CD14-positive monocyte (primary cell): ENCODE measurements around the gene ZFPM1. TPM values are rescaled to one million over a fixed set of nuclear protein-coding genes. Genes with fewer than 3 reads are reported as not detected.

Experiments used
- DNase-seq, 3 donors: peaks; one replicate each; pipeline ENCODE4 v3.0.0-alpha.2; 2011 to 2022
- H2AFZ ChIP-seq: 2 replicates; pipeline ENCODE4 v1.6.0; 2012; ENCODE audit warnings: mild to moderate bottlenecking, low read depth, low read length, inconsistent platforms; ENCODE audit not compliant: insufficient read depth, poor library complexity, severe bottlenecking
- H3K27ac ChIP-seq, 2 donors: 1 replicate in 1 of 2; 2 replicates in 1 of 2; pipeline ENCODE4 v1.5.1; 2012 to 2013; ENCODE audit warnings: low read length in 2 of 2, control low read depth in 1 of 2, inconsistent platforms in 1 of 2, low read depth in 1 of 2, mild to moderate bottlenecking in 1 of 2
- H3K27me3 ChIP-seq, 2 donors: one replicate each; pipeline versions ENCODE4 v1.6.0 to v1.6.1; 2011 to 2013; ENCODE audit warnings: low read length in 2 of 2; ENCODE audit not compliant: control insufficient read depth in 2 of 2, insufficient read depth in 2 of 2
- H3K36me3 ChIP-seq, 2 donors: replicated peaks in 1 of 2; 1 replicate in 1 of 2; 2 replicates in 1 of 2; pipeline versions ENCODE4 v1.5.1 to v1.6.1; 2012 to 2013; ENCODE audit warnings: low read length in 2 of 2, control low read depth in 1 of 2, inconsistent platforms in 1 of 2, mild to moderate bottlenecking in 1 of 2; ENCODE audit not compliant: insufficient read depth in 2 of 2, control insufficient read depth in 1 of 2
- H3K4me1 ChIP-seq, 2 donors: 1 replicate in 1 of 2; 2 replicates in 1 of 2; pipeline versions ENCODE4 v1.5.1 to v1.6.1; 2012 to 2013; ENCODE audit warnings: low read length in 2 of 2, control low read depth in 1 of 2, inconsistent platforms in 1 of 2, mild to moderate bottlenecking in 1 of 2, moderate library complexity in 1 of 2; ENCODE audit not compliant: insufficient read depth in 2 of 2, control insufficient read depth in 1 of 2
- H3K4me2 ChIP-seq: replicated peaks from 2 replicates; pipeline ENCODE3; 2012; ENCODE audit warnings: low read length, moderate library complexity, mild to moderate bottlenecking; ENCODE audit not compliant: poor library complexity, severe bottlenecking; ENCODE audit errors: extremely low read depth
- H3K4me3 ChIP-seq, 3 experiments: fragments of 200-600 bp in 1 of 3; sonication (generic) in 1 of 3; replicated peaks in 1 of 3; 1 replicate in 2 of 3; 2 replicates in 1 of 3; pipeline ENCODE4 v1.5.1; 2011 to 2013; ENCODE audit warnings: low read length in 3 of 3, mild to moderate bottlenecking in 3 of 3, control low read depth in 2 of 3, low read depth in 2 of 3, inconsistent platforms in 1 of 3, moderate library complexity in 1 of 3
- H3K79me2 ChIP-seq: 2 replicates; pipeline ENCODE4 v1.6.0; 2012; ENCODE audit warnings: mild to moderate bottlenecking, control low read depth, inconsistent platforms, low read length, moderate library complexity; ENCODE audit not compliant: insufficient read depth
- H3K9ac ChIP-seq: 2 replicates; pipeline ENCODE4 v1.6.0; 2017; ENCODE audit warnings: low read length, mild to moderate bottlenecking; ENCODE audit not compliant: insufficient read depth, poor library complexity, severe bottlenecking
- H3K9me3 ChIP-seq, 2 donors: replicated peaks in 1 of 2; 1 replicate in 1 of 2; 2 replicates in 1 of 2; pipeline versions ENCODE4 v1.5.1 to v1.6.1; 2012 to 2013; ENCODE audit warnings: low read length in 2 of 2, control low read depth in 1 of 2; ENCODE audit not compliant: control insufficient read depth in 1 of 2, insufficient read depth in 1 of 2
- H4K20me1 ChIP-seq: 2 replicates; pipeline ENCODE4 v1.6.0; 2012; ENCODE audit warnings: mild to moderate bottlenecking, low read length, control low read depth, moderate library complexity; ENCODE audit not compliant: insufficient read depth
- H3K27ac Mint-ChIP-seq, 7 donors: one replicate each; pipeline ENCODE4 v1.8.0; 2020; ENCODE audit warnings: mild to moderate bottlenecking in 7 of 7, mixed read lengths in 7 of 7, moderate library complexity in 6 of 7, inconsistent platforms in 2 of 7
- H3K27me3 Mint-ChIP-seq, 3 donors: one replicate each; pipeline ENCODE4 v1.8.0; 2021 to 2022; ENCODE audit warnings: low read depth in 3 of 3, mild to moderate bottlenecking in 3 of 3, mixed read lengths in 3 of 3, moderate library complexity in 3 of 3, inconsistent platforms in 1 of 3
- H3K36me3 Mint-ChIP-seq, 2 donors: one replicate each; pipeline ENCODE4 v1.8.0; 2020; ENCODE audit warnings: mixed read lengths in 2 of 2, inconsistent platforms in 1 of 2, mild to moderate bottlenecking in 1 of 2
- H3K4me1 Mint-ChIP-seq: one replicate; pipeline ENCODE4 v1.8.0; 2020; ENCODE audit warnings: mild to moderate bottlenecking, mixed read lengths
- H3K4me3 Mint-ChIP-seq, 2 donors: one replicate each; pipeline ENCODE4 v1.8.0; 2020; ENCODE audit warnings: mild to moderate bottlenecking in 2 of 2, mixed read lengths in 2 of 2, moderate library complexity in 1 of 2
- H3K9me3 Mint-ChIP-seq, 7 donors: one replicate each; pipeline ENCODE4 v1.8.0; 2020 to 2022; ENCODE audit warnings: mixed read lengths in 7 of 7, mild to moderate bottlenecking in 6 of 7, moderate library complexity in 6 of 7, inconsistent platforms in 2 of 7
- WGBS: methylation state at CpG from one replicate; pipeline ENCODE4 v1.1.5; 2013; ENCODE audit warnings: missing lambda C conversion rate; ENCODE audit not compliant: insufficient coverage; 5-methylcytosine and 5-hydroxymethylcytosine counted together
- intact Hi-C, 2 donors: fragments of 100-400 bp; cut with micrococcal nuclease; formaldehyde crosslinking; loops; one replicate each; pipeline versions ENCODE4 v1.15.0 to v1.15.1; 2023
- polyA plus RNA-seq, 3 donors: library from polyadenylated mRNA; depleted of rRNA in 1 of 3; unstranded in 2 of 3; stranded (reverse) in 1 of 3; fragments of 300-500 nt in 2 of 3; fragments of >200 nt in 1 of 3; fragmentation: Illumina TruSeq in 2 of 3; gene quantifications; 1 replicate in 2 of 3; 2 replicates in 1 of 3; pipeline ENCODE4 v1.2.3, GENCODE V29; 2012 to 2021
- TF ChIP-seq, protein P1 (sequence below): fragments of 200-600 bp; IDR thresholded peaks from one replicate; pipeline ENCODE4 v1.8.0; 2022; ENCODE audit warnings: antibody characterized with exemption, mild to moderate bottlenecking

Gene ZFPM1
- polyA plus RNA-seq, 3 donors, result 0.04 to 0.19 (median 0.12) TPM

DNA sequence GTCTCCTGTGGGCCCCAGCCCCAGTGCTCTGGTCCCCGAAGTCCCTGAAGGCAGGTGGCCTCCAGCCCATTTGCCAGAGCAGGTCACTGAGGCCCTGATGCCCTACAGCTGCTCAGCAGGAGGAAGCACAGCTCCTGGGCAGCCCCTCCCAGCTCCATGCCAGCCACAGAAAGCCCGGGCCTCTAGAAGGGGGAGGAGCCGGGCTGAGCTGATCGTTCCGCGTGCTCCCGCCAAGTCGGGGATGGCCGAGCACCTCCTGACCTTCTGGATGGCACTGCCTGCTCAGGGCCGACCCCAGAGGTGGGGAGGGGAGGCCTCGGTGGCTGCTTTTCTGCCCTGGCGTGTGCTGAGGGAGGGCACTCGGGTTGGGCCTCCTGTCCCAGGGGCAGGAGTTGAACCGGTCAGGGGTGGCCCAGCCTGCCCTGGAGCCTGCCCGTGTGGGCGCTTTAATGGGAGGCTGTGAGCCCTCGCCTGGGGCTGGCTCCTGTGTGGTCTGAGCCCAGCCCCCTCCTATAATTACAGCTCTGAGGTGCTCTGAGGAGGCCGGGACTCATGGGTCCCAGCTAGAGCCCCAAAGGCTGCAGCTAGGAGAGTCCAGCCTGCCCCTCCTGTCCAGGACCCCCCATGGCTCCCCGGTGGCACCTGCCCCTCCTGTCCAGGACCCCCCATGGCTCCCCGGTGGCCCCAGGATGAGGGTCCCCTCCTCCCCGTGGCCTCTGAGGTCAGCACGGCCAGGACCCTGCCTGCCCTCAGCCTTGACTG lies 29.7 kb downstream of the ZFPM1 start:
- H3K27ac ChIP-seq, result no peak overlapping the region
- TF ChIP-seq, protein P1, sequence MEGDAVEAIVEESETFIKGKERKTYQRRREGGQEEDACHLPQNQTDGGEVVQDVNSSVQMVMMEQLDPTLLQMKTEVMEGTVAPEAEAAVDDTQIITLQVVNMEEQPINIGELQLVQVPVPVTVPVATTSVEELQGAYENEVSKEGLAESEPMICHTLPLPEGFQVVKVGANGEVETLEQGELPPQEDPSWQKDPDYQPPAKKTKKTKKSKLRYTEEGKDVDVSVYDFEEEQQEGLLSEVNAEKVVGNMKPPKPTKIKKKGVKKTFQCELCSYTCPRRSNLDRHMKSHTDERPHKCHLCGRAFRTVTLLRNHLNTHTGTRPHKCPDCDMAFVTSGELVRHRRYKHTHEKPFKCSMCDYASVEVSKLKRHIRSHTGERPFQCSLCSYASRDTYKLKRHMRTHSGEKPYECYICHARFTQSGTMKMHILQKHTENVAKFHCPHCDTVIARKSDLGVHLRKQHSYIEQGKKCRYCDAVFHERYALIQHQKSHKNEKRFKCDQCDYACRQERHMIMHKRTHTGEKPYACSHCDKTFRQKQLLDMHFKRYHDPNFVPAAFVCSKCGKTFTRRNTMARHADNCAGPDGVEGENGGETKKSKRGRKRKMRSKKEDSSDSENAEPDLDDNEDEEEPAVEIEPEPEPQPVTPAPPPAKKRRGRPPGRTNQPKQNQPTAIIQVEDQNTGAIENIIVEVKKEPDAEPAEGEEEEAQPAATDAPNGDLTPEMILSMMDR, result no peak
- Mint-ChIP-seq H3K9me3 (peaks cover 0 to 2% (median 0%) of the 10 kb centered on the region in 7 donors), H3K4me1 (peaks cover 5% of the 10 kb centered on the region), H3K4me3 (no peak overlapping the region), H3K36me3 (no peaks in the 10 kb centered on the region), H3K27ac (no peak overlapping the region), H3K27me3 (peaks cover 17 to 29% (median 22%) of the 10 kb centered on the region in 3 donors)
- H3K9ac ChIP-seq, result no peak overlapping the region
- no peak overlapping the region for H2AFZ ChIP-seq
- no peak for DNase-seq
- no peaks in the 10 kb centered on the region for H4K20me1 ChIP-seq
- intact Hi-C loops, result no loop called here
- H3K4me2 ChIP-seq, result no peak overlapping the region
- WGBS, result 84% methylated on average over 12 of the region's 22 CpGs
- no peaks in the 10 kb centered on the region for H3K9me3 ChIP-seq
- H3K36me3 ChIP-seq, result no peaks in the 10 kb centered on the region
- H3K4me1 ChIP-seq, result peaks cover 0 to 7% of the 10 kb centered on the region in 2 donors
- peaks cover 0 to 21% of the 10 kb centered on the region in 2 donors for H3K27me3 ChIP-seq
- H3K79me2 ChIP-seq, result no peaks in the 10 kb centered on the region
- H3K4me3 ChIP-seq, result no peak overlapping the region

GRCh38 chr16:88483392-88483641 lies 30.2 kb downstream of the ZFPM1 start:
- Histone ChIP-seq H3K4me3 (no peak overlapping the region), H3K4me2 (no peak overlapping the region), H3K36me3 (no peaks in the 10 kb centered on the region), H3K27me3 (peaks cover 0 to 18% of the 10 kb centered on the region in 2 donors), H3K27ac (no peak overlapping the region), H4K20me1 (no peaks in the 10 kb centered on the region), H3K9ac (no peak overlapping the region), H2AFZ (no peak overlapping the region), H3K4me1 (peaks cover 0 to 7% of the 10 kb centered on the region in 2 donors), H3K9me3 (no peaks in the 10 kb centered on the region), H3K79me2 (no peaks in the 10 kb centered on the region)
- 95% methylated on average over 8 of the region's 8 CpGs for WGBS
- no peak for DNase-seq
- Mint-ChIP-seq H3K4me1 (peaks cover 5% of the 10 kb centered on the region), H3K4me3 (no peak overlapping the region), H3K36me3 (no peaks in the 10 kb centered on the region), H3K27me3 (peaks cover 16 to 24% (median 18%) of the 10 kb centered on the region in 3 donors), H3K27ac (no peak overlapping the region), H3K9me3 (peaks cover 0 to 2% (median 0%) of the 10 kb centered on the region in 7 donors)
- TF ChIP-seq, protein P1, result no peak
- intact Hi-C loops, result no loop called here
